Spleen (tissue), 11 donors: ENCODE measurements around the gene PDGFRB. TPM values are rescaled to one million over a fixed set of nuclear protein-coding genes. Genes with fewer than 3 reads are reported as not detected.
A peak's percentile ranks its signal among the peaks of the same experiment; 100 is the strongest.

ENCODE experiments used
- DNase-seq: peaks from one replicate; pipeline ENCODE4 v3.0.0-alpha.2; 2020
- H3K27ac ChIP-seq, 8 donors: fragments of 200-600 bp; sonication (generic) in 7 of 8; 1 replicate in 4 of 8; 2 replicates in 4 of 8; pipeline versions ENCODE4 v1.5.0 to v1.8.0; 2016 to 2021; ENCODE audit warnings: inconsistent platforms in 4 of 8, mild to moderate bottlenecking in 4 of 8, moderate library complexity in 1 of 8
- H3K27me3 ChIP-seq, 7 donors: fragments of 200-600 bp; sonication (generic) in 6 of 7; replicated peaks in 1 of 7; 1 replicate in 4 of 7; 2 replicates in 3 of 7; pipeline versions ENCODE4 v1.5.0 to v1.8.0; 2016 to 2021; ENCODE audit warnings: inconsistent platforms in 3 of 7, mild to moderate bottlenecking in 1 of 7
- H3K36me3 ChIP-seq, 6 donors: fragments of 200-600 bp; sonication (generic) in 5 of 6; 1 replicate in 4 of 6; 2 replicates in 2 of 6; pipeline versions ENCODE4 v1.5.0 to v1.8.0; 2016 to 2021; ENCODE audit warnings: inconsistent platforms in 2 of 6
- H3K4me1 ChIP-seq, 6 donors: fragments of 200-600 bp; sonication (generic) in 5 of 6; 1 replicate in 3 of 6; 2 replicates in 3 of 6; pipeline versions ENCODE4 v1.5.0 to v1.8.0; 2016 to 2021; ENCODE audit warnings: inconsistent platforms in 3 of 6
- H3K4me3 ChIP-seq, 8 donors: fragments of 200-600 bp; sonication (generic) in 7 of 8; 1 replicate in 4 of 8; 2 replicates in 4 of 8; pipeline versions ENCODE4 v1.5.0 to v1.8.0; 2016 to 2021; ENCODE audit warnings: inconsistent platforms in 4 of 8, mild to moderate bottlenecking in 4 of 8, moderate library complexity in 2 of 8
- H3K9me3 ChIP-seq, 8 donors: fragments of 200-600 bp; sonication (generic) in 7 of 8; 1 replicate in 4 of 8; 2 replicates in 4 of 8; pipeline versions ENCODE4 v1.5.0 to v1.8.0; 2016 to 2021; ENCODE audit warnings: inconsistent platforms in 4 of 8
- CTCF ChIP-seq, 11 experiments: fragments of 200-600 bp in 7 of 11; fragments of 450-650 bp in 4 of 11; sonication (generic) in 4 of 11; IDR thresholded peaks in 8 of 11; conservative IDR thresholded peaks in 3 of 11; 1 replicate in 7 of 11; 2 replicates in 4 of 11; pipeline versions ENCODE4 v1.4.0 to v1.8.0; 2016 to 2021; ENCODE audit warnings: antibody characterized with exemption in 11 of 11, inconsistent platforms in 4 of 11, mild to moderate bottlenecking in 1 of 11
- POLR2A ChIP-seq, 3 donors: fragments of 450-650 bp; IDR thresholded peaks; one replicate each; pipeline ENCODE4 v1.5.1; 2017; ENCODE audit warnings: antibody characterized with exemption in 3 of 3, mild to moderate bottlenecking in 1 of 3
- POLR2AphosphoS5 ChIP-seq, 3 donors: sonication (generic); formaldehyde crosslinking; IDR thresholded peaks; one replicate each; pipeline ENCODE4 v1.5.1; 2017; ENCODE audit warnings: antibody characterized with exemption in 3 of 3
- WGBS, 5 donors: extraction: QIAGEN DNeasy Blood & Tissue Kit in 3 of 5; methylation state at CpG; one replicate each; pipeline versions ENCODE4 v1.1.5 to v1.1.7; 2013 to 2018; 5-methylcytosine and 5-hydroxymethylcytosine counted together
- intact Hi-C: fragments of 100-400 bp; cut with DNase I; formaldehyde crosslinking; loops from one replicate; pipeline ENCODE4 v1.15.0; 2023; ENCODE audit warnings: low total_unique reads
- polyA plus RNA-seq, 3 donors: library from polyadenylated mRNA; stranded (reverse); fragments of 200-250 nt; gene quantifications; one replicate each; pipeline ENCODE4 v1.2.1, GENCODE V29; 2013
- total RNA-seq, 7 donors: library from RNA; depleted of rRNA in 3 of 7; stranded (reverse); fragments of >200 nt in 3 of 7; fragmentation: NEBNext Ultra II Directional in 4 of 7; extraction: Animal tissue kit (Norgen Biotek cat#: 25700) in 4 of 7; gene quantifications; one replicate each; pipeline versions ENCODE4 v1.1.0 to v1.2.1, GENCODE V29; 2016 to 2021
- donor health status: healthy with polysubstance abuse.
- donor health status: DM: no; HTN: no; CAD: no; lungs with moderate emphysema.
- donor health status: DM: no; HTN: no; CAD: no.
- donor health status: Bipolar disorder and iron deficiency.
- donor health status: healthy.
- donor health status: DM: no; HTN: no; CAD: no.
- donor health status: DM: yes; HTN: yes; CAD: no.

PDGFRB gene
- total and polyA plus RNA-seq, 10 donors: 12.8 to 144 (median 88.5) TPM

DNA sequence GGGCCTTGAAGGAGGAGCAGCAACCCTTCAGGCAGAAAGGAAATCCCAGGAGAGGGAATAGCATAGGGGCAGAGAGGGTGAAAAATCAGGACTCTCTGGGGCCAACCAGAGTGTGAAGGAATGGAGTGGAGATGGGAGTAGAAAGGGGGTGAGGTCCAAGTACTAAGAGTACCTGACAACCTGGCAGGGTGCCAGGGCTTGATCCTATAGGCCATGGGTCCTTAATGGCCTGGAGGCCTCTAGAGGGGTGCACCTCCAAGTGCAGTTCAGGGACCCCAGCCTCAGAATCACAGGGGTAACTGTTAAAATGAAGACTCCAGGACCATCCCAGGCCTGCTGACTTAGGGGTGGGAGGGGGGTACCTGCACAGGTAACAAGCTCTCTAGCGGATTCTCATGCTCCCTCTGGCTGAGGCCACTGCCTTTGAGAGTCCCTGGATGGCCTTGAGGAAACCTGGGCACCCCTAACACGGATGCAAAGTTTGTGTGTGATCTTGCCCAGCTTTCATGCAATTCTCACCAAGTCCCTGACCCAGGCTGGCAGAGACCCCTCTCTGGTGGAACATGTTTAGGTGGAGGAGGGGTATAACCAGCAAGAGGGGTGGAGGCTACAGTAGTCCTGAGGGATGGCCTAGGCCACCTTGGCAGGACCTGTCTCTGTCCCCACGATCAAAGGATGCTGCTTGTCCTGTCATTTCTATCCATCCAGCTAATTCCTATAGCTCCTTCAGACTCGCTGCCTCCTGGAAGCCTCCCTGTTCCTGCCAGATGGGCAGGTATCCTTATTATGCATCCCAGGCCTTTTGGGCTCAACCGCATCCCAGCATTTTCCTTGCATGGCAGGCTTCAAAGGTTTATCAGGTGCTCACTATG lies 51.7 kb downstream of the PDGFRB start:
- H3K9me3 ChIP-seq: no peaks in the 10 kb centered on the region
- intact Hi-C loops: no loop called here
- 70 to 93% (median 90%) methylated on average over 5 of the region's 5 CpGs for WGBS, 5 donors
- no peaks in the 10 kb centered on the region for H3K27me3 ChIP-seq
- peaks cover 0 to 24% (median 2%) of the 10 kb centered on the region in 6 donors for H3K4me1 ChIP-seq
- no peak overlapping the region for H3K4me3 ChIP-seq
- DNase-seq: no peak
- H3K27ac ChIP-seq: peak overlapping the region in 4 of 8 donors; percentile 50 to 78 (median 66)
- no peak for TF ChIP-seq POLR2AphosphoS5 (IDR thresholded peaks at IDR 0.05)
- no peak for TF ChIP-seq CTCF (IDR thresholded peaks at IDR 0.05 in 8 of 11, conservative IDR thresholded peaks at IDR 0.05 in 3 of 11)
- TF ChIP-seq POLR2A (IDR thresholded peaks at IDR 0.05): no peak
- H3K36me3 ChIP-seq: no peaks in the 10 kb centered on the region

- Histone ChIP-seq H3K27ac (peak overlapping the region in 1 of 8 donors; percentile 42), H3K36me3 (no peaks in the 10 kb centered on the region), H3K9me3 (no peaks in the 10 kb centered on the region), H3K4me1 (peaks cover 0 to 5% (median 0%) of the 10 kb centered on the region in 6 donors), H3K4me3 (no peak overlapping the region), H3K27me3 (no peaks in the 10 kb centered on the region)
- intact Hi-C loops: no loop called here
- 79 to 90% (median 83%) methylated on average over 6 of the region's 6 CpGs for WGBS, 5 donors
- TF ChIP-seq CTCF (IDR thresholded peaks at IDR 0.05 in 8 of 11, conservative IDR thresholded peaks at IDR 0.05 in 3 of 11) (no peak), POLR2AphosphoS5 (IDR thresholded peaks at IDR 0.05) (no peak), POLR2A (IDR thresholded peaks at IDR 0.05) (no peak)
- peak; percentile 38 for DNase-seq
Observed at GRCh38 chr5:150101023-150101422, 54.6 kb downstream of the PDGFRB start.

DNA sequence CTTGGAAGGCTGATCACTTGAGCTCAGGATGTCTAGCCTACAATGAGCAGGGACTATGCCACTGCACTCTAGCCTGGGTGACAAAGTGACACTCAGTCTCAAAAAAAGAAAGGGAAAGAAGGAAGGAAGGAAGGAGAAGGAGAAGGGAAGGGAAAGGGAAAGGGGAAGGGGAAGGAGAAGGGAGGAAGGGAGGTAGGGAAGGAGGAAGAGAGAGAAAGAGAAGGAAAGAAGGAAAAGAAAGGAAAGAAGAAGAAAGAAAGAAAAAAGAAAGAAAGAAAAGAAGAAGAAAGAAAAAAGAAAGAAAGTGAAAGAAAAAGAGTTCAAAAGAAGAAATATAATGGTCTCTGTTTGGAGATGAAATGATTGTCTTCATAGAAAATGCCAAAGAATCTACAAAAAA lies 58.5 kb downstream of the PDGFRB start:
- intact Hi-C loops: no loop called here
- Histone ChIP-seq H3K27me3 (no peaks in the 10 kb centered on the region), H3K36me3 (no peaks in the 10 kb centered on the region), H3K27ac (no peak overlapping the region), H3K9me3 (no peaks in the 10 kb centered on the region), H3K4me1 (no peaks in the 10 kb centered on the region), H3K4me3 (no peak overlapping the region)
- TF ChIP-seq POLR2AphosphoS5 (IDR thresholded peaks at IDR 0.05): no peak
- no peak for TF ChIP-seq POLR2A (IDR thresholded peaks at IDR 0.05)
- no peak for TF ChIP-seq CTCF (IDR thresholded peaks at IDR 0.05 in 8 of 11, conservative IDR thresholded peaks at IDR 0.05 in 3 of 11)
- no peak for DNase-seq

DNA sequence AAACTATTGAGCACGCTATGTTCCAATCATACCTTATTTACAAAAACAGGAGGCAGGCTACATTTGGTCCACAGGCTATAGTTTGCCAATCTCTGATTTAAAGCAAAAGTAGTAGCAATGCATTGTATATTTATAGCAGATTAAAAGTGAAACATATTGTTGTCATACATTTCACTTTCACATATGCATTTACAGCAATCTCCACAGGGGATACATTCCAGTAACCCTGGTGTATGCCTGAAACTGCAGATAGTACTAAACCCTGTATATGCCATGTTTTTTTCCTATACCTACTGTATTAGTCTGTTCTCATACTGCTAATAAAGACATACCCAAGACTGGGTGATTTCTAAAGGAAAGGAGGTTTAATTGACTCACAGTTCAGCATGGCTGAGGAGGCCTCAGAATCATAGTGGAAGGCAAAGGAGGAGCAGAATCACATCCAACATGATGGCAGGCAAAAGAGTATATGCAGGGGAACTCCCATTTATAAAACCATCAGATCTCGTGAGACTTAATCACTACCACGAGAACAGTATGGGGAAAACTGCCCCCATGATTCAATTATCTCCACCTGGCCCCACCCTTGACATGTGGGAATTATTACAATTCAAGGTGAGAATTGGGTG lies 63.4 kb downstream of the PDGFRB start:
- WGBS, 5 donors: 75 to 85% (median 81%) methylated on average over 3 of the region's 3 CpGs
- H3K36me3 ChIP-seq: no peaks in the 10 kb centered on the region

More for the DNA sequence above, 63.4 kb downstream of the PDGFRB start:
- H3K27ac ChIP-seq: no peak overlapping the region
- DNase-seq: no peak
- no peaks in the 10 kb centered on the region for H3K9me3 ChIP-seq
- no peak overlapping the region for H3K4me3 ChIP-seq
- TF ChIP-seq POLR2A (IDR thresholded peaks at IDR 0.05) (no peak), CTCF (IDR thresholded peaks at IDR 0.05 in 8 of 11, conservative IDR thresholded peaks at IDR 0.05 in 3 of 11) (no peak), POLR2AphosphoS5 (IDR thresholded peaks at IDR 0.05) (no peak)
- intact Hi-C loops: no loop called here
- peaks cover 0 to 4% (median 0%) of the 10 kb centered on the region in 6 donors for H3K4me1 ChIP-seq
- H3K27me3 ChIP-seq: no peaks in the 10 kb centered on the region
